Stimulated activated CD4-positive, alpha-beta T cell treated with anti-CD3 and anti-CD28 coated beads, Interleukin-12 subunit alpha, Interleukin-12 subunit beta, amount 100 ng/mL, for 48 hours (primary cell): ENCODE data around the gene MYBPHL.

Experiments used
- DNase-seq, 3 donors: peaks; one replicate each; pipeline ENCODE4 v3.0.0-alpha.2; 2020; ENCODE audit warnings: low read depth in 2 of 3, low spot score in 1 of 3

The MYBPHL gene

DNA sequence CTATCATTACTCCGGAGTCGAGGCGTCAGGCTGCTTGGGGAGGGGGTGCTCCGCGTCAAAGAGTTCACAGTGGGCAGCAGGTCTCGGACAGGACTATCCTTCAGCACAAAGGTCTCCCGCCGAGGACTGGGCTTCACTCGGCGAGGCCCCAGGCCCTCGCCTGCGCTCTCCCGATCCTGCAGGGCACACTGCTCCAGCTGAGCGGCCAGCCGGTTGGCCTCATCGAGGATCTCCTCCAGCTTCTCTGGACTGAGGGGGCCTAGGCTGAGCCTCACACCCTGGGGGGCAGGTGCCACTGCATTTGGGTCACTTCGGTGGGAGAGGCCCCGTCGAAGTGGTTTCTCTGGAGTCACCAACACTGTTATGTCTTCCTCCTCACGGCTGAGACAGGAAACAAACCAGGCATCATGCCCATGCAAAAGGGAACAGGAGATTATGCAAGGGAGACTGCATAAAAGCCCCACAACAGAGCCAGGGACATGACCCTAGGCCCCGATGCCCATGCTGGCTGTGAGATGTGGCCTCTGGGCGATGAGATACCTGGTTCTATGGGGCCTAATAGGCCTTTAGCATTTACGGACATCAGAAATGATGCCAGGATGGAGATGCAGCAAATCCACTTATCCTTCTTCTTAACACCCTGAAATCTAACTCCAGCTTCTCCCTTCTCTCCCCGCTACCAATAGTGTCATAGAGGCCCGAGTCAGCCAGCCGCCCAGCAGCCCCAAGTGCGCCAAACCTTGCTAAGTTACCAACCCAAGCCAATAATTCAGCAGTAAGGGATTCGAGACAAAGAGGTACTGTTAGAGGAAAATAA lies 24.9 kb downstream of the MYBPHL start:
- no peak for DNase-seq

DNA sequence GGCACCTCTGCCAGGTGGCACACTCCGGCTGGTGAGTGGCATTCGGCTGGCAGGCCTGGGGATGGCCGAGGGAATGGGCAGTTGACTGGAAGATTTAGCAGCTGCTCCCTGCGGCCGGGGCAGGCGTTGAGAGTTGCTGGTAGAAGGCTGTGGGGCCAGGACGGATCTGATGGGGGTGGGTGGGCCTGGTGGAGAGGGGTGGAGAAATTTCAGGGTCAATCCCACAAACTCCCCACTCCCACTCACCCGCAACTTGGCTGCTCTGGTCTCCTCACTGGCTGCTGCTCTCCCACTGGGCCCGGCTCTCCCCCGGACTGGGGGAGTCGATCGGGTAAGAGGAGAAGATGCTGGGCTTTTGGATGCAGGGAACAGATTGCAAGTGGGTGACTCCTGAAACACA lies 25.9 kb downstream of the MYBPHL start:
- DNase-seq: no peak

DNA sequence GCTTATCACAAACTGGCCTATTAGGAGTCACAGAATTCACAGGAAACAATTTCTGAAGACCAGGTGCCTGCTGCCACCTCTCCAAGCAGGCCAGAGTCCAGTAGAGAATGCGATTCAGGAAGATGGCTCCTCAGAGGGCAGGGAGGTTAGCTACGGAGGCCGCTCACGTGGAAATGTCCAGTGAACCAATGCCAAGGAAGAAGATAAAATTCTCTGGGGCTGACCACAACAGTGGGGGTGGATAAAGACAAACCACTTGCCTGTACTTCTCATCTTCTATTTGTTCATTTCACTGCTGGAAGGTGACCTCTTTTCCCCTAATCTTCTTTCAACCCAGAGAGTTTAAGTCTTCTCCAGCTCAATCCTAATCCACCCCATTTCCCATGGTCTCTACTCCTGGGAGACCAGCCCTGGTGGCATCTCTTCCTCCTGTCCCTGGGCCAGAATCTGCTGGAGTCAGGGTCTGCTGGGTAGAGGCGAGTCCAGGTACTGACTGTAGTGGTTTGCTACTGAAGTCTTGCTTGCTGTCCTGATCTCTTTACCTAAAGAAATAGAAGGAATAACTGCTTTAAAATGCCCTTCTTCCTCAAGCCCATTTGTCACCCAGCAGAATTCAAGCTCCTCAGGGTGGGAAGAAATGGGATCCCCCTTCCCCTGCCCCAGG lies 27.1 kb downstream of the MYBPHL start:
- DNase-seq: no peak

DNA sequence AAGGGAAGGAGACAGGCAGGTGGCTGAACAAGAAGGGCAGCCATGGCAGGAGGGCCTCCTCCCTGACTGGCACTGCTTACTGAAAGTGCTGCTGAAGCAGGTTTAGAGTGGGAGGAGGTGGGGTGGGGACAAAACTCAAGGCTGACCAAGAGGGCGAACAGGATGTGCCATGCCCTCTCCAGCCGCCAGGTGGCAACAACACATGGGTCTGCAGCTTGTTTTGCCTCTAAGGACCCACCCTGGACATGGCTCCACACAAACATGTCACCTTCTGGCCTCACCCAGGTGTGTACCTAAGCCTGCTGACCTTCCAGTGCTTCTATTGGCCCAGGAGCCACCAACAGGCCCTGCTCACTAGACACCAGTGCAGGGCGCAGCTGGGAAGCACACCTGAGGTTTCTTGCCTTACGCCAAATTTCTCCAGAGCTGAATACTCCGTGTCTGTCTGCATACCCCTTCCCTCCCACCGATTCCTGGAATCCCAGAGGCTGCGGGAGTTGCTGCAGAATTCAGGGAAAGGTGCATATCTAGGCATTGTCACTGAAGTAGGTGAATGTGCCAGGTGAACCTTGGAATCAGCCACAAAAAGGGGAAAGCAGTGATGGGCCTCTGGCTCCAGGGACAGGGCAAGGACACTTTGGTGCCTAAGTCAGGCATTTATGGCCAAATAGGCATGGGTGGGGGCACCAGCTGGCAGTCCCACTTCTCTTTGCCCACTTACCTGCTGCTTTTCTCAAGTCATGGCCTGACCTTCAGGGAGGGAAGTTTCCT lies 29.2 kb downstream of the MYBPHL start:
- peak; percentile 39 to 69 (median 58) for DNase-seq

DNA sequence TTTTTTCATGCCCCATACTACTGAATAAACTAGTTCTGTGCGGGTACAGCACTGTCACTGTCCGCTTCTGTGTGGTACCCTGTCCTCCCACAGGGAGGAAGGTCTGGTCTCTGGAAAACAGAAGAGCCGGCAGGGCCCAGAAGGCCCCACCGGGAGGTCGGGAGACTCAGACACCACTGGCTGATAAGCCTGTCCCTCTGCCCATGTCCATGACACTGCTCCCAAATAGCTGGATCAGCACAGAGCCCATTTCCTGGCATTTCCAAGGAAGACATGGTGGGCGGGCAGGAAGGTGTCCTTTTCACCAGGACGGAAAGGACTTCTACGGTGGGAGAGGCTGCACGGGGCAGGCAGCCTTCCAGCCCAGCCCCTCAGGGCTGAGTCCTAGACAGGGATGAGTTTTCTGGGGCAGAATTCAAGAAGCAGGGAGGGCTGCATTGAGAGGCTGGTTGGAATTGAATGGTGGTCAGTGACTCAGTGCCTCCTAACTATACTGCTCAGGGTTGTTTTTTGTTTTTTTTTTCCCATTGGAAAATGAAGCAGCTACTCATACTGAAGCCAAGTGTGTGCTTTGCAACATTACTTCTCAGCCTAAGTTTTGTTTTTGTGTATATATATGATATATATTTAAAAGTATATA lies 31.0 kb downstream of the MYBPHL start:
- DNase-seq: no peak

DNA sequence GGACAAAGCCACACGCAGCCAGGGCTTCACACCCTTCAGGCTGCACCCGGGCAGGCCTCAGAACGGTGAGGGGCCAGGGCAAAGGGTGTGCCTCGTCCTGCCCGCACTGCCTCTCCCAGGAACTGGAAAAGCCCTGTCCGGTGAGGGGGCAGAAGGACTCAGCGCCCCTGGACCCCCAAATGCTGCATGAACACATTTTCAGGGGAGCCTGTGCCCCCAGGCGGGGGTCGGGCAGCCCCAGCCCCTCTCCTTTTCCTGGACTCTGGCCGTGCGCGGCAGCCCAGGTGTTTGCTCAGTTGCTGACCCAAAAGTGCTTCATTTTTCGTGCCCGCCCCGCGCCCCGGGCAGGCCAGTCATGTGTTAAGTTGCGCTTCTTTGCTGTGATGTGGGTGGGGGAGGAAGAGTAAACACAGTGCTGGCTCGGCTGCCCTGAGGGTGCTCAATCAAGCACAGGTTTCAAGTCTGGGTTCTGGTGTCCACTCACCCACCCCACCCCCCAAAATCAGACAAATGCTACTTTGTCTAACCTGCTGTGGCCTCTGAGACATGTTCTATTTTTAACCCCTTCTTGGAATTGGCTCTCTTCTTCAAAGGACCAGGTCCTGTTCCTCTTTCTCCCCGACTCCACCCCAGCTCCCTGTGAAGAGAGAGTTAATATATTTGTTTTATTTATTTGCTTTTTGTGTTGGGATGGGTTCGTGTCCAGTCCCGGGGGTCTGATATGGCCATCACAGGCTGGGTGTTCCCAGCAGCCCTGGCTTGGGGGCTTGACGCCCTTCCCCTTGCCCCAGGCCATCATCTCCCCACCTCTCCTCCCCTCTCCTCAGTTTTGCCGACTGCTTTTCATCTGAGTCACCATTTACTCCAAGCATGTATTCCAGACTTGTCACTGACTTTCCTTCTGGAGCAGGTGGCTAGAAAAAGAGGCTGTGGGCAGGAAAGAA lies 32.0 kb downstream of the MYBPHL start:
- no peak for DNase-seq

DNA sequence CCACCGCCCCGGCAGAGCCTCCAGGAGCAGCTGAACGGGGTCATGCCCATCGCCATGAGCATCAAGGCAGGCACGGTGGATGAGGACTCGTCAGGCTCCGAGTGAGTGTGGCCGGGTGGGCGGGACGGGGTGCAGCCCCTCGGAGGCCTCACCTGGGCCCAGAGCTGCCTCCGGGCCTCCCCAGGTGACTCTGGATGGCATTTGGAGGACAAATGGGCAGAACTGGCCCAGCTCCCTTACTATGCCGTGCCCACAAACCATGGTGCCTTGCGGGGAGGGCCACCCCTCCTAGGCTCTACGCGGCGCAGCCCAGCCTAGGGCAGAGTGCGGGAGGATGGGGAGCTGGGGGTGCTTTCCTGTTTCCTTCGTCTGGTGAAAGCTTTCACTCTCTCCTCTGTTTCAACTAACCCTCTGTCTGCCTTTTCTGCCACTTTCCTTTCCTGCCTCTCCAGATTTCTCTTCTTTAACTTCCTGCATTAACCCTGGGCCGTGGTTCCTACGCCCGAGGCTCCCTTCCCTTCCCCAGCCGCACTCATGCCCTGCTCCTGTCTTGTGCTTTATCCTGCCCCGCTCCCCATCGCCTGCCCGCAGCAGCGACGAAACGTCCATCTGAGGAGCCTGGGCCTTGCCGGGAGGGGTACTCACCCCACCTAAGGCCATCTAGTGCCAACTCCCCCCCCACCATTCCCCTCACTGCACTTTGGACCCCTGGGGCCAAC lies 33.1 kb downstream of the MYBPHL start:
- no peak for DNase-seq

DNA sequence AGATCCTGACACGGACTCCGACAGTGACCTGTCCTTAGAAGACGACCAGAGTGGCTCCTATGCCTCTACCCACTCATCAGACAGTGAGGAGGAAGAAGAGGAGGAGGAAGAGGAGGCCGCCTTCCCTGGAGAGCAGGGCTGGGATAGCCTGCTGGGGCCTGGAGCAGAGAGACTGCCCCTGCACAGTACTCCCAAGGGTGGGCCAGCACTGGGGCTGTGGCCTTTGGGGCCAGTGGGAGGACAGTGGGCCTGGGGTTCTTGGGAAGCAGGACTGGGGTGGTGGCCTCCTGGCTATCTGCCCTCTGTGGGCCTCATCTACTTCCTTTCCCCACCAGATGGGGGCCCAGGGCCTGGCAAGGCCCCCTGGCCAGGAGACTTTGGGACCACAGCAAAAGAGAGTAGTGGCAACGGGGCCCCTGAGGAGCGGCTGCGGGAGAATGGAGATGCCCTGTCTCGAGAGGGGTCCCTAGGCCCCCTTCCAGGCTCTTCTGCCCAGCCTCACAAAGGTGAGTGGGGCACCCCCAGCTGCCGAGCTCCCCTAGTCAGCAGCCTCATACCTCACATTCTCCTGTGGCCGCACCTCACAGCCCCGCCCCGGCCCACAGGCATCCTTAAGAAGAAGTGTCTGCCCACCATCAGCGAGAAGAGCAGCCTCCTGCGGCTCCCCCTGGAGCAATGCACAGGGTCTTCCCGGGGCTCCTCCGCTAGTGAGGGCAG lies 33.8 kb downstream of the MYBPHL start:
- DNase-seq: no peak

DNA sequence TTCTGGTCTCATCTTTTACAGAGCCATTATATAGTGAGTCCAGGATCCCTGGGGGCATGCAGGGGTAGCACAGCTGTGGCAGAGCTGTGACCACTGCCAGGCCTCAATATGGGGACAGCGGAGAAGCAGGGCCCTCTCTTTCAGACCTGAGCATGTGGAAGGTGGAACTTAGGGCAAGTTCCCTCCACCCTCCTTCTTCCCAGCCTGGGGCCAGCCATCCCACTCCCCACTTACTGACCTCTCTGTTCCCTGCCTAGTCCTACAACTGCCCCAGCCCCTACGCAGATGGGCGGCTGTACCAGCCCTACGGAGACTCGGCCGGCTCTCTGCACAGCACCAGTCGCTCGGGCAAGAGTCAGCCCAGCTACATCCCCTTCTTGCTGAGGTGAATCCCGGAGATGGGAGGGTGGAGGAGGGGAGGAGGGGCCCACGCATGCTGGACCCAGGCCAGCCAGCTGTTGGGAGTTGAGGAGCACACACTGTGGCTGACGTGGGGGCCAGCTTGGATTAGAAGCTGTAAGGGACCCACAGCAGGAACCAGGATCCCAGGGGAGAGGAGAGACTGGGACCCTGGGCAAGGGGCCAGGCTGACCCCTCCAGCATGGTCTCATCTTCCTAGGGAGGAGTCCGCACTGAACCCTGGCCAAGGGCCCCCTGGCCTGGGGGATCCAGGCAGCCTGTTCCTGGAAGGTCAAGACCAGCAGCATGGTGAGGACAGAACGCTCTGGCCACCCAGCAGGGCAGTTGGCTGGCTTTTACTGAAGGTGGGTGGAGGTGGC lies 34.6 kb downstream of the MYBPHL start:
- DNase-seq: no peak

DNA sequence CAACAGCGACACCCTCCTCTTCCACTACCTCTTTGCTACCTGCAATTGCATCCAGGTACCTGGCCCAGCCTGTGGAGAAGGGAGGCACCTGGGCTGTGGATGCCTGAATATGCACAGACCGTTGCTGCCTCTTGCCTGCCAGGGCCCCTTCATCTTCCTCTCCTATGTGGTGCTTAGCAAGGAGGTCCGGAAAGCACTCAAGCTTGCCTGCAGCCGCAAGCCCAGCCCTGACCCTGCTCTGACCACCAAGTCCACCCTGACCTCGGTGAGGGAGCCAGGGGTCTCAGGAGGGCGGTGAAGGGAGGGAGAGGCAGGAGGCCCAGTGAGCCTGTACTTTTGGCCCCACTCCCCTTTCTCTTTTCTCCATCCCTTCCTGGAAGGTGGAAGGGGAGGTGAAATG lies 35.4 kb downstream of the MYBPHL start:
- DNase-seq: no peak

DNA sequence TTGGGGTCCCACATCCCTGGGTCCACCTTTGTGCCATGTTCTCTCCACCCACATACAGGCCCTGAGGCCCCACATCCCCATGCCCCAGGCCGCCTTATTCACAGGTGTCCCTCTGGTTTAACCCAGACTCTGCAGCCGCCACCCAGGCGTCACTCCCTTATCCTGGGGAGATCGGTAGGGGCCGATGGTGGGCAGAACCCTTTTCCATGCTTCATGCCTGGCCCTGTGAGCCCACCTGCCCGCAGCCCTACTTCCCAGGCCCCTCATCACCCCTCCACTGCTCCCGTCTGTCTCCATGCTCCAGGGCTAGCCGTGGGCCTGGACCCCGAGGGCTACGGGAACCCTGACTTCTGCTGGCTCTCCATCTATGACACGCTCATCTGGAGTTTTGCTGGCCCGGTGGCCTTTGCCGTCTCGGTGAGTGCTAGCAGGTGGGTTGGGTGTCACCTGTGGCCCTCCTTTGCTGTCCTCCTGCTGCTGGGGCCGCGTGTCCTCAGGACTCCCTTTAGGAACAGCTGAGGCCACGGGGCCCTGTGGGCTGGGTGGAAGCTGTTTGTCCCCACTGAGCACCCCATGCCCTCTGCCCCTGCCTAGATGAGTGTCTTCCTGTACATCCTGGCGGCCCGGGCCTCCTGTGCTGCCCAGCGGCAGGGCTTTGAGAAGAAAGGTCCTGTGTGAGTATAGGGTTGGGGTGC lies 36.0 kb downstream of the MYBPHL start:
- DNase-seq: no peak

DNA sequence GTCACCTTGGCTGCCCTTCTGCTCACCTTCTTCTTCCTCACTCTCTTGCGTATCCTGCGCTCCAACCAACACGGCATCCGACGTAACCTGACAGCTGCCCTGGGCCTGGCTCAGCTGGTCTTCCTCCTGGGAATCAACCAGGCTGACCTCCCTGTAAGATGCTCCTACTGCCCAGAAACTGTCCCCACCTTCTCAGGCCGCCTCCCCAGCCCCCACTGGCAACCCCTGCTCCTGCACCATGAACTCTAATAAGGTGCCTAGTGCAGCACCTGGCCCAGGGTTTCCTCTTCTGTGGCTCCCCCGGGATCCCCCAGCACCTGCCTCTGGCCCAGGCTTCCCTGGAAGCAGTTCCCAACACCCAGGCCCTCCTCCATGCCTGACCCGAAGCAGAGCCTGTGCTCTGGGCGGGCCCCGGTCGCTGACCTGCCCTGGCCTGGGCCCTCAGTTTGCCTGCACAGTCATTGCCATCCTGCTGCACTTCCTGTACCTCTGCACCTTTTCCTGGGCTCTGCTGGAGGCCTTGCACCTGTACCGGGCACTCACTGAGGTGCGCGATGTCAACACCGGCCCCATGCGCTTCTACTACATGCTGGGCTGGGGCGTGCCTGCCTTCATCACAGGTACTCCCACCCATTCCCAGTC lies 36.7 kb downstream of the MYBPHL start:
- no peak for DNase-seq

DNA sequence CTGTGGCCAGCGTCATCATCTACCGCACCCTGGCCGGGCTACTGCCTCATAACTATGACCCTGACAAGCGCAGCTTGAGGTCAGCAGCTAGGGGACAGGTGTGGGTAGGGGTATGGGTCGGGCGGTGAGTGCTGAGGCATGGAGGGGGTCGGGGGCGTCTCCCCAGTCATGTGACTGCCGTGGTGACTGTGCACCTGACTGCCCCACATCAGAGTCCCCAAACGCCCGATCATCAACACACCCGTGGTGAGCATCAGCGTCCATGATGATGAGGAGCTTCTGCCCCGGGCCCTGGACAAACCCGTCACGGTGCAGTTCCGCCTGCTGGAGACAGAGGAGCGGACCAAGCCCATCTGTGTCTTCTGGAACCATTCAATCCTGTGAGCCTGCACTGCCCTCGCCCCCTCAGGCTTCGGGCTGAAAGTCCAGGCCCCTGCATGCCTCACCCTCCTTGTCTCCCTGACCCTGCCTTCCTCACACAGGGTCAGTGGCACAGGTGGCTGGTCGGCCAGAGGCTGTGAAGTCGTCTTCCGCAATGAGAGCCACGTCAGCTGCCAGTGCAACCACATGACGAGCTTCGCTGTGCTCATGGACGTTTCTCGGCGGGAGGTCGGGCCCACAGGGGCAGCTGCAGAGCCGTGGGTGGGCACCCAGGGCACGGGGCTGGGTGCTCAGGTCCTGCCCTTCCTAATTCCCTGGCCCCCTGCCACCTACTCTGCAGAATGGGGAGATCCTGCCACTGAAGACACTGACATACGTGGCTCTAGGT lies 37.4 kb downstream of the MYBPHL start:
- no peak for DNase-seq

DNA sequence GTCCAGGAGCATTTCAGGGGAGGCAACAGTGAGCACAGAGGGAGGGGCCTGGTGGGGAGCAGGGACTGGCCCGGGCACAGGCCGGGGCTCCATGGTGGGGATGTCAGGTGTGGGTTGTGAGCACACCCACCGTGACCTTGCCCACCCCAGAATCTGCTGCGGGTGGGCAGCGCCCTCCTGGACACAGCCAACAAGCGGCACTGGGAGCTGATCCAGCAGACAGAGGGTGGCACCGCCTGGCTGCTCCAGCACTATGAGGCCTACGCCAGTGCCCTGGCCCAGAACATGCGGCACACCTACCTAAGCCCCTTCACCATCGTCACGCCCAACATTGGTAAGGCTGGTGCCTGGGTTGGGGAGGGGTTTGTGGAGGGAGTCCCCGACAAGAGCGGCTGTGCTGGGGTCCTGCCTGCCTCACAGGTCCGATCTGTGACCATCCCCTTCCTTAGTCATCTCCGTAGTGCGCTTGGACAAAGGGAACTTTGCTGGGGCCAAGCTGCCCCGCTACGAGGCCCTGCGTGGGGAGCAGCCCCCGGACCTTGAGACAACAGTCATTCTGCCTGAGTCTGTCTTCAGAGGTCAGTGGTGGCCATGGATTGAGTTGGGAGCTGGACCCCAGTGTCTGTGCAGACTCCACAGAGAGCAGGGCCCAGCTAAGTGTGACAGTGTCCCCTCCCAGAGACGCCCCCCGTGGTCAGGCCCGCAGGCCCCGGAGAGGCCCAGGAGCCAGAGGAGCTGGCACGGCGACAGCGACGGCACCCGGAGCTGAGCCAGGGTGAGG lies 38.2 kb downstream of the MYBPHL start:
- no peak for DNase-seq

DNA sequence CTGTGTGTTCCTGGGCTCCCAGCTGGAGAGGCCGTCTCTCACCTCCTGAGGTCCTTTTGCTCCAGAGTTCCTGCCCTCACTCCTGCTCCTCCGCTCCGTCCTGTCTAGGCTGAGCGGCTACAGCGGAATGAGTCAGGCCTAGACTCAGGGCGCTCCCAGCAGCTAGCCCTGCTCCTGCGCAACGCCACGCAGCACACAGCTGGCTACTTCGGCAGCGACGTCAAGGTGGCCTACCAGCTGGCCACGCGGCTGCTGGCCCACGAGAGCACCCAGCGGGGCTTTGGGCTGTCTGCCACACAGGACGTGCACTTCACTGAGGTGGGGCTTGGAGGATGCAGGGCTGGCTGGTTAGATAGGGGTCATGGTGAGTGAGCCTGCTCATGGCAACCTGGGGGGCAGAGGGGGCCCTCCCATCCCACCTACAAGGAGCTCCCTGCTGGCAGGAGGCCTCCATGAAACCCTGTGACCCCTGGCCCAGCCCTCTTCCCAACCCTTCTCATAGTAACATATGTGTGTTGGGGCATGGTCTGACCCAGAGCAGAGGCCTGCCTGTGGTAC lies 39.0 kb downstream of the MYBPHL start:
- no peak for DNase-seq
